ENCODE results near the gene SCRT2.

Gene SCRT2

GRCh38 chr20:635028-635892, 40.3 kb downstream of the SCRT2 start:
- peaks cover 0 to 5% of the 10 kb centered on the region in 2 donors for H3K27me3 ChIP-seq (ENCODE audit: control insufficient read depth in 1 of 2, insufficient read depth in 2 of 2, low read length in 2 of 2)
- H3K4me3 ChIP-seq (ENCODE audit: low read depth in 1 of 2, low read length in 2 of 2): no peak overlapping the region
- H3K27ac ChIP-seq (ENCODE audit: low read depth, low read length): no peak overlapping the region
- no peak overlapping the region for H3K9ac ChIP-seq (ENCODE audit: low read depth in 1 of 2, low read length in 2 of 2)
- no peaks in the 10 kb centered on the region for H3K4me1 ChIP-seq (ENCODE audit: control insufficient read depth in 1 of 2, insufficient read depth in 2 of 2, low read length in 2 of 2)
- no peaks in the 10 kb centered on the region for H3K36me3 ChIP-seq (ENCODE audit: control insufficient read depth in 1 of 2, insufficient read depth in 2 of 2, low read length in 2 of 2)
- H3K9me3 ChIP-seq (ENCODE audit: control insufficient read depth in 1 of 2, low read length in 2 of 2): no peaks in the 10 kb centered on the region

DNA sequence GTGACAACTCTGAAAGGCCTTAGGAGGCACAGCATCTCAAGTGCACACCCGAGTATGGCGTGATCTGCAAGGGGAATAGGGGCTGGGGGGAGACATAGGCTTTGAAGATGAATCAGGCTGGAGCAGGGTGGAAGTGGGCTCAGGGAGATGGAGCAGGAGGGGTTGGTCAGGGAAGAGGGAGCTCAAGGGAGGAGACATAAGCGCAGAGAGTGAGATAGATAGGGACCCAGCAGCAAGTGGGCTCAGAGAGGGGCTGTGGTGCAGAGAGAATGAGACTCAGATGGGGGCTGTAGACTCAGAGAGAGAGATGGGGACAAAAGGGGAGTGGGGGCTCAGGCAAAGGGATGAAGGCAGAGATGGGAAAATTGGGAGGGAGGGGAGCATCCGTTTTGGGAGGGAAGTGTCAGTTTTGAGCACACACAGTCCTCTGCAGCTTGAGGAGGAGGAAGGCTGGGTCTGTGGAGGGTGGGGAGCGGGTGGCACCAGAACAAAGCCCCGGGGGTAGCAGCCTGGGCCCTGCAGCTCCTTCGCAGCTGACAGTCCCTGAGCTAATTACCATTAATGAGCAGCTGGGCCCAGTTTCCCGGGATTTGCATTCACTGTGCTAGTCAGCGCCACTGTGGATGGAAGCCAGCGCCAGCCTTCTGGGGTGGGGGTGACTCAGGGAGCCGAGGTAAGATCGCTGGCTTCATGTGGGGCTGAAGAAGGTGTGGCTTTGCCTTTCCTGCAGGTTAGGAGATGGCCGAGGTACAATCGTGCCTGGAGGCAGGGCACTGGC, 41.3 kb downstream of the SCRT2 start:
- no peaks in the 10 kb centered on the region for H3K4me1 ChIP-seq (ENCODE audit: control insufficient read depth in 1 of 2, insufficient read depth in 2 of 2, low read length in 2 of 2)
- H3K9me3 ChIP-seq (ENCODE audit: control insufficient read depth in 1 of 2, low read length in 2 of 2): no peaks in the 10 kb centered on the region
- peaks cover 0 to 5% of the 10 kb centered on the region in 2 donors for H3K27me3 ChIP-seq (ENCODE audit: control insufficient read depth in 1 of 2, insufficient read depth in 2 of 2, low read length in 2 of 2)
- no peak overlapping the region for H3K4me3 ChIP-seq (ENCODE audit: low read depth in 1 of 2, low read length in 2 of 2)
- no peak overlapping the region for H3K27ac ChIP-seq (ENCODE audit: low read depth, low read length)
- H3K36me3 ChIP-seq (ENCODE audit: control insufficient read depth in 1 of 2, insufficient read depth in 2 of 2, low read length in 2 of 2): no peaks in the 10 kb centered on the region
- no peak overlapping the region for H3K9ac ChIP-seq (ENCODE audit: low read depth in 1 of 2, low read length in 2 of 2)

GRCh38 chr20:631101-631500, 44.5 kb downstream of the SCRT2 start:
- no peaks in the 10 kb centered on the region for H3K9me3 ChIP-seq (ENCODE audit: control insufficient read depth in 1 of 2, low read length in 2 of 2)
- H3K4me1 ChIP-seq (ENCODE audit: control insufficient read depth in 1 of 2, insufficient read depth in 2 of 2, low read length in 2 of 2): no peaks in the 10 kb centered on the region
- peaks cover 0 to 5% of the 10 kb centered on the region in 2 donors for H3K27me3 ChIP-seq (ENCODE audit: control insufficient read depth in 1 of 2, insufficient read depth in 2 of 2, low read length in 2 of 2)
- H3K27ac ChIP-seq (ENCODE audit: low read depth, low read length): no peak overlapping the region
- H3K4me3 ChIP-seq (ENCODE audit: low read depth in 1 of 2, low read length in 2 of 2): no peak overlapping the region
- no peak overlapping the region for H3K9ac ChIP-seq (ENCODE audit: low read depth in 1 of 2, low read length in 2 of 2)
- H3K36me3 ChIP-seq (ENCODE audit: control insufficient read depth in 1 of 2, insufficient read depth in 2 of 2, low read length in 2 of 2): no peaks in the 10 kb centered on the region

DNA sequence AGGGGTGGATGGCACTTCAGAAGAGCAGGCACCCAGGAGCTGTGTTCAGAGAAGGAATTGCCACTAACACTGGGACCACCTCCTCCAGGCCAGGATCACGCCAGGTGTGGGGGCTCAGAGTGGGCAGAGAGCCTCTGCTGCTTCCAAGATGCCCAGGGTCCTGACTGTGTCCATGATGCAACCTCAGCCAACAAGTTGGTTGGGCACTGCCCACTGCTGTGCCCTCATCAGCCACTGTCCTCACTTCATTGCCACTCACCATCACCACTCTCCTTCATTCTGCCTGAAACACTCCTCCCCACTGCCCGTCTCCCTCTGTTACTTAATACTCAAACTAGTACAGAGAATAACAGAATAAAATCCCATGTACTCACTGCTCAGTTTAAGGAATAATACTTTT, 49.0 kb downstream of the SCRT2 start:
- no peak overlapping the region for H3K9ac ChIP-seq (ENCODE audit: low read depth in 1 of 2, low read length in 2 of 2)
- H3K27ac ChIP-seq (ENCODE audit: low read depth, low read length): no peak overlapping the region
- no peaks in the 10 kb centered on the region for H3K36me3 ChIP-seq (ENCODE audit: control insufficient read depth in 1 of 2, insufficient read depth in 2 of 2, low read length in 2 of 2)
- H3K4me1 ChIP-seq (ENCODE audit: control insufficient read depth in 1 of 2, insufficient read depth in 2 of 2, low read length in 2 of 2): no peaks in the 10 kb centered on the region
- H3K9me3 ChIP-seq (ENCODE audit: control insufficient read depth in 1 of 2, low read length in 2 of 2): no peaks in the 10 kb centered on the region
- peaks cover 0 to 7% of the 10 kb centered on the region in 2 donors for H3K27me3 ChIP-seq (ENCODE audit: control insufficient read depth in 1 of 2, insufficient read depth in 2 of 2, low read length in 2 of 2)
- H3K4me3 ChIP-seq (ENCODE audit: low read depth in 1 of 2, low read length in 2 of 2): no peak overlapping the region

DNA sequence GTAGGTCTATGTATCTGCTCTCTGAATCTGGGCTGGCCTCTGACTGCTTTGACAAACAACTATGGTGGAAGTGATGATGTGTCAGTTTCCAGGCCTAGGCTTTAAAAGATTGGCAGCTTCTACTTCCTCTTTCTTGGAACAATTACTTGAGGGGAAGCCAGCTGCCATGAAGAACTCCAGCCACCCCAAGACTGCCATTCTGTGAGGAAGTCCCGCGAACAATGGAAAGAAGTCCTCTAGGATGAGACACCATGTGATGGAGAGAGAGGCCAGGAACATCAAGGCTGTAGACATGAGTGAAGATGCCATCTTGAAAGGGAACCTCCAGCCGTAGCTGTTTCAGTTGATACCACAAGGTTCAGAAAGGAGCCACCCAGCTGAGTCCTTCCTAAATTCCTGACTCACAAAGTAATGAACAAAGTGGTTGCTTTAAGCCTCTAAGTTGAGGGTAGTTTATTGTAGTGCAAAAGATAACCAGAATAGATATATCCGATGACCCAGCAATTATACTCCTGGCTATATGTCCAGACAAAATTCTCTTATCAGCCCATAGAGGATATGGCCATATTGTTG, 50.2 kb downstream of the SCRT2 start:
- H3K9me3 ChIP-seq (ENCODE audit: control insufficient read depth in 1 of 2, low read length in 2 of 2): no peaks in the 10 kb centered on the region
- H3K36me3 ChIP-seq (ENCODE audit: control insufficient read depth in 1 of 2, insufficient read depth in 2 of 2, low read length in 2 of 2): no peaks in the 10 kb centered on the region
- no peak overlapping the region for H3K4me3 ChIP-seq (ENCODE audit: low read depth in 1 of 2, low read length in 2 of 2)
- H3K27ac ChIP-seq (ENCODE audit: low read depth, low read length): no peak overlapping the region
- H3K27me3 ChIP-seq (ENCODE audit: control insufficient read depth in 1 of 2, insufficient read depth in 2 of 2, low read length in 2 of 2): peaks cover 5 to 7% of the 10 kb centered on the region in 2 donors
- no peaks in the 10 kb centered on the region for H3K4me1 ChIP-seq (ENCODE audit: control insufficient read depth in 1 of 2, insufficient read depth in 2 of 2, low read length in 2 of 2)
- no peak overlapping the region for H3K9ac ChIP-seq (ENCODE audit: low read depth in 1 of 2, low read length in 2 of 2)

DNA sequence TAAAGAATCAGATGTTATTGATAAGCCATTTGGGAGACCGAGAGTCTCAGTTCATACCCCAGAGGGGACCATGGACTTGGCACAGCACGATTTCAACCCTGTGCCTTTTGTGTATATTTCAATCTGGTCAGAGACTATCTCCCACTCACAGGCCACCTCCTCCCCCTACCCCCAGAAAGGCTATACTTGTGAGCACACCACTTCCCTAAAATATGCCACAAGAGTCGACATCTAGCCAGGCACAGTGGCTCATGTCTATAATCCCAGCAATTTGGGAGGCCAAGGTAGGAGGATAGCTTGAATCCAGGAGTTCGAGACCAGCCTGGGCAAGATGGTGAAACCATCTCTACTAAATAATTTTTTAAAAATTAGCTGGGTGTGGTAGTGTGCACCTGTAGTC, 51.9 kb downstream of the SCRT2 start:
- H3K4me3 ChIP-seq (ENCODE audit: low read depth in 1 of 2, low read length in 2 of 2): no peak overlapping the region
- H3K27me3 ChIP-seq (ENCODE audit: control insufficient read depth in 1 of 2, insufficient read depth in 2 of 2, low read length in 2 of 2): peaks cover 8 to 13% of the 10 kb centered on the region in 2 donors
- no peaks in the 10 kb centered on the region for H3K9me3 ChIP-seq (ENCODE audit: control insufficient read depth in 1 of 2, low read length in 2 of 2)
- no peak overlapping the region for H3K9ac ChIP-seq (ENCODE audit: low read depth in 1 of 2, low read length in 2 of 2)
- H3K36me3 ChIP-seq (ENCODE audit: control insufficient read depth in 1 of 2, insufficient read depth in 2 of 2, low read length in 2 of 2): no peaks in the 10 kb centered on the region
- no peaks in the 10 kb centered on the region for H3K4me1 ChIP-seq (ENCODE audit: control insufficient read depth in 1 of 2, insufficient read depth in 2 of 2, low read length in 2 of 2)
- no peak overlapping the region for H3K27ac ChIP-seq (ENCODE audit: low read depth, low read length)

DNA sequence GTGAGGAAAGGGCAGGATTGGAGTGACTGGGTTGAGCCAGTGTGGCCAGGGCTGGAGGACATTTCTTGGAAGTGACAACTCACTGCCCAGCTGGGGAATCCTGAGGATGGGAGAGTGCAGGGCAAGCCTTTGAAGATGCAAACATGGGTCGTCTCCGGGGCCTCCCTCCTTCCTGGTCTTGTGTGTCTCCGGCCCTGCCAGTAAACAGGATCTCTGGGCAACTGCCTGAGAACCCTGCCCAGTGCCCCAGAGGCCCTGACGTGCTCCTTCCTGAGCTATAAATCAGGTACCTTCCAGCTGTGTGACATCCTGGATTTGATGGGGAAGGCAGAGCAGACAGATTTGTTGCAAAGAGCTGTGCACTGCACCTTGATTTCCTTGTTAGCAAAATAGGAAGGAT, 52.6 kb downstream of the SCRT2 start:
- H3K4me1 ChIP-seq (ENCODE audit: control insufficient read depth in 1 of 2, insufficient read depth in 2 of 2, low read length in 2 of 2): no peaks in the 10 kb centered on the region

DNA sequence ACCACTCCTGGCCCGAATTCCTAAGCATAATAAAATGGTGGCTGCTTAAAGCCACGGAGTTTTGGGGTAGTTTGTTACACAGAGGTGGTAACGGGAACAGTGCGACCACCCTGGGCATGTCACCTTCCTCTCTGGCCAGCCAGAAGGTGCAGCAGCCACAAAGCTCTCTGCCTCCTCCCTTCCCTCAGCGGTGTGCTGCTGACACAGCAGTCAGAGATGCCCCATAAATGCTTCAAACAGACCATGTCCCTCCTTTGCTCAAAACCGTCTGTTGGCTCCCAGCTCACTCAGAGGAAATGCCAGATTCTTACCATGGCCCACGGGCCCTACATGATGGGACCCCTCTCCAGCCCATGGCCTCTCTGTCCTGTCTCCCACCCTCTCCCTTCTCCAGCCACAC, 53.4 kb downstream of the SCRT2 start:
- Histone ChIP-seq H3K27ac (ENCODE audit: low read depth, low read length) (no peak overlapping the region), H3K4me3 (ENCODE audit: low read depth in 1 of 2, low read length in 2 of 2) (no peak overlapping the region), H3K4me1 (ENCODE audit: control insufficient read depth in 1 of 2, insufficient read depth in 2 of 2, low read length in 2 of 2) (no peaks in the 10 kb centered on the region), H3K36me3 (ENCODE audit: control insufficient read depth in 1 of 2, insufficient read depth in 2 of 2, low read length in 2 of 2) (no peaks in the 10 kb centered on the region), H3K27me3 (ENCODE audit: control insufficient read depth in 1 of 2, insufficient read depth in 2 of 2, low read length in 2 of 2) (peaks cover 8 to 13% of the 10 kb centered on the region in 2 donors), H3K9ac (ENCODE audit: low read depth in 1 of 2, low read length in 2 of 2) (no peak overlapping the region), H3K9me3 (ENCODE audit: control insufficient read depth in 1 of 2, low read length in 2 of 2) (peaks cover 5 to 7% of the 10 kb centered on the region in 2 donors)

More for the DNA sequence above, 52.6 kb downstream of the SCRT2 start:
- Histone ChIP-seq H3K9ac (ENCODE audit: low read depth in 1 of 2, low read length in 2 of 2) (no peak overlapping the region), H3K9me3 (ENCODE audit: control insufficient read depth in 1 of 2, low read length in 2 of 2) (peaks cover 3 to 4% of the 10 kb centered on the region in 2 donors), H3K36me3 (ENCODE audit: control insufficient read depth in 1 of 2, insufficient read depth in 2 of 2, low read length in 2 of 2) (no peaks in the 10 kb centered on the region), H3K4me3 (ENCODE audit: low read depth in 1 of 2, low read length in 2 of 2) (no peak overlapping the region), H3K27me3 (ENCODE audit: control insufficient read depth in 1 of 2, insufficient read depth in 2 of 2, low read length in 2 of 2) (peaks cover 8 to 13% of the 10 kb centered on the region in 2 donors), H3K27ac (ENCODE audit: low read depth, low read length) (no peak overlapping the region)

GRCh38 chr20:621125-621756, 54.4 kb downstream of the SCRT2 start:
- H3K9me3 ChIP-seq (ENCODE audit: control insufficient read depth in 1 of 2, low read length in 2 of 2): peaks cover 5 to 7% of the 10 kb centered on the region in 2 donors
- peaks cover 8 to 13% of the 10 kb centered on the region in 2 donors for H3K27me3 ChIP-seq (ENCODE audit: control insufficient read depth in 1 of 2, insufficient read depth in 2 of 2, low read length in 2 of 2)
- H3K36me3 ChIP-seq (ENCODE audit: control insufficient read depth in 1 of 2, insufficient read depth in 2 of 2, low read length in 2 of 2): no peaks in the 10 kb centered on the region
- H3K9ac ChIP-seq (ENCODE audit: low read depth in 1 of 2, low read length in 2 of 2): no peak overlapping the region
- H3K4me1 ChIP-seq (ENCODE audit: control insufficient read depth in 1 of 2, insufficient read depth in 2 of 2, low read length in 2 of 2): no peaks in the 10 kb centered on the region
- no peak overlapping the region for H3K4me3 ChIP-seq (ENCODE audit: low read depth in 1 of 2, low read length in 2 of 2)
- no peak overlapping the region for H3K27ac ChIP-seq (ENCODE audit: low read depth, low read length)
